A549 (cell line): ENCODE results near the gene PAX1. TPM values are rescaled to one million over a fixed set of nuclear protein-coding genes. Genes with fewer than 3 reads are reported as not detected.

Source experiments
- ATAC-seq, 2 experiments: fragments of 200-7000 bp in 1 of 2; fragments of >200 bp in 1 of 2; cut with Nextera tagmentation in 1 of 2; cut with Tn5 transposase in 1 of 2; 3 replicates each; pipeline versions ENCODE4 v1.8.0 to v1.9.1; 2018 to 2020; ENCODE audit warnings: mild to moderate bottlenecking in 1 of 2, moderate library complexity in 1 of 2
- CTCF ChIA-PET: fragments of 300-600 bp; sonication (Branson Sonifier 250); formaldehyde crosslinking; extraction: SDS; loops from one replicate; lab custom pipeline; 2021; ENCODE audit warnings: antibody characterized with exemption, inconsistent platforms; lab: Yijun Ruan, JAX
- POLR2A ChIA-PET: fragments of 350-600 bp; formaldehyde crosslinking; extraction: SDS; loops from one replicate; lab custom pipeline; 2021; ENCODE audit warnings: antibody characterized with exemption, inconsistent platforms; lab: Yijun Ruan, JAX
- DNase-seq, 2 experiments: peaks; one replicate each; pipeline versions ENCODE4 v3.0.0 to v3.0.0-alpha.2; 2011 to 2016; ENCODE audit warnings: low read depth in 1 of 2, low spot score in 1 of 2
- FAIRE-seq: peaks from 2 replicates; lab custom pipeline; 2011; peaks lifted over from hg19 to GRCh38; lab: Jason Lieb, UNC
- H3K27ac ChIP-seq, 2 experiments: fragments of >200 bp; sonication (Bioruptor Twin); formaldehyde crosslinking; 3 replicates each; pipeline ENCODE4 v1.5.1; 2016 to 2017
- H3K4me1 ChIP-seq: fragments of >200 bp; sonication (Bioruptor Twin); formaldehyde crosslinking; 3 replicates; pipeline ENCODE4 v1.6.1; 2016
- H3K4me2 ChIP-seq: fragments of >200 bp; sonication (Bioruptor Twin); formaldehyde crosslinking; 3 replicates; pipeline ENCODE4 v1.6.1; 2016
- H3K4me3 ChIP-seq: fragments of >200 bp; sonication (Bioruptor Twin); formaldehyde crosslinking; 3 replicates; pipeline ENCODE4 v1.5.1; 2016
- H3K9me3 ChIP-seq: fragments of >200 bp; sonication (Bioruptor Twin); formaldehyde crosslinking; 3 replicates; pipeline ENCODE4 v1.6.1; 2016
- BCL3 ChIP-seq: fragments of >200 bp; sonication (Bioruptor Twin); formaldehyde crosslinking; IDR thresholded peaks from 3 replicates; pipeline ENCODE4 v1.6.1; 2016
- CBX2 ChIP-seq: fragments of 200-600 bp; sonication (generic); IDR thresholded peaks from 2 replicates; pipeline ENCODE4 v1.6.1; 2016; ENCODE audit warnings: low read depth, mild to moderate bottlenecking, borderline replicate concordance
- CHD4 ChIP-seq: fragments of 200-600 bp; sonication (generic); IDR thresholded peaks from 2 replicates; pipeline ENCODE4 v1.6.1; 2016; ENCODE audit warnings: antibody characterized with exemption, mild to moderate bottlenecking, borderline replicate concordance
- E2F6 ChIP-seq: IDR thresholded peaks from 2 replicates; pipeline ENCODE4 v1.6.1; 2012; ENCODE audit warnings: low read depth, borderline replicate concordance
- EP300 ChIP-seq, 2 experiments: fragments of >200 bp; sonication (Bioruptor Twin); formaldehyde crosslinking; IDR thresholded peaks; 2 replicates in 1 of 2; 3 replicates in 1 of 2; pipeline ENCODE4 v1.6.1; 2016 to 2017
- FOSB ChIP-seq: fragments of 250-450 bp; sonication (Bioruptor Pico); IDR thresholded peaks from 2 replicates; pipeline ENCODE4 v1.5.0; 2020; ENCODE audit warnings: mild to moderate bottlenecking, moderate library complexity
- FOXS1 ChIP-seq: fragments of 250-450 bp; sonication (Bioruptor Pico); IDR thresholded peaks from 2 replicates; pipeline ENCODE4 v1.5.0; 2020; ENCODE audit warnings: mild to moderate bottlenecking, moderate library complexity
- GATA3 ChIP-seq: IDR thresholded peaks from 2 replicates; pipeline ENCODE4 v1.6.1; 2012; ENCODE audit warnings: borderline replicate concordance
- HES2 ChIP-seq: fragments of >200 bp; sonication (Bioruptor Twin); formaldehyde crosslinking; IDR thresholded peaks from 2 replicates; pipeline ENCODE4 v1.6.1; 2016
- HMGXB4 ChIP-seq: fragments of 250-450 bp; sonication (Bioruptor Pico); IDR thresholded peaks from 2 replicates; pipeline ENCODE4 v1.5.0; 2021; ENCODE audit warnings: mild to moderate bottlenecking, moderate library complexity, borderline replicate concordance
- HOXA7 ChIP-seq: fragments of 250-450 bp; sonication (Bioruptor Pico); IDR thresholded peaks from 2 replicates; pipeline ENCODE4 v1.5.0; 2020; ENCODE audit warnings: mild to moderate bottlenecking, moderate library complexity
- HOXB13 ChIP-seq: fragments of 250-450 bp; sonication (Bioruptor Pico); IDR thresholded peaks from 2 replicates; pipeline ENCODE4 v1.5.0; 2020; ENCODE audit warnings: low read depth, mild to moderate bottlenecking, moderate library complexity
- JUN ChIP-seq, 2 experiments: fragments of >200 bp; sonication (Bioruptor Twin); formaldehyde crosslinking; IDR thresholded peaks; 2 replicates in 1 of 2; 3 replicates in 1 of 2; pipeline ENCODE4 v1.6.1; 2016 to 2017
- JUNB ChIP-seq: fragments of >200 bp; sonication (Bioruptor Twin); formaldehyde crosslinking; IDR thresholded peaks from 2 replicates; pipeline ENCODE4 v1.6.1; 2016
- KDM1A ChIP-seq: fragments of 200-600 bp; sonication (generic); IDR thresholded peaks from 2 replicates; pipeline ENCODE4 v1.6.1; 2016; ENCODE audit warnings: low read depth, mild to moderate bottlenecking
- MAFK ChIP-seq: fragments of 450-650 bp; IDR thresholded peaks from 2 replicates; pipeline ENCODE4 v1.6.1; 2014; ENCODE audit not compliant: partially characterized antibody
- PBX3 ChIP-seq: IDR thresholded peaks from 2 replicates; pipeline ENCODE4 v1.6.1; 2012
- POLR2A ChIP-seq: IDR thresholded peaks from 2 replicates; pipeline ENCODE4 v1.6.1; 2012; ENCODE audit warnings: mild to moderate bottlenecking, low read length
- RNF2 ChIP-seq: fragments of 200-600 bp; sonication (generic); IDR thresholded peaks from 2 replicates; pipeline ENCODE4 v1.6.1; 2016; ENCODE audit warnings: low read depth, mild to moderate bottlenecking, antibody characterized with exemption, moderate library complexity, borderline replicate concordance
- ZNF302 ChIP-seq: fragments of 250-450 bp; sonication (Bioruptor Pico); IDR thresholded peaks from 2 replicates; pipeline ENCODE4 v1.9.0; 2021; ENCODE audit warnings: inconsistent platforms, mild to moderate bottlenecking, moderate library complexity
- WGBS: methylation state at CpG from one replicate; pipeline ENCODE4 v1.1.6; 2017; ENCODE audit errors: missing lambda C conversion rate; 5-methylcytosine and 5-hydroxymethylcytosine counted together
- polyA plus RNA-seq, 4 experiments: library from polyadenylated mRNA; depleted of rRNA in 3 of 4; stranded (reverse); fragments of >200 nt; fragmentation: RNase III in 1 of 4; extraction: RNeasy Plus Mini Kit Qiagen cat#74134 plus additional on column Dnase treatment in 1 of 4; gene quantifications; 2 replicates in 3 of 4; 3 replicates in 1 of 4; pipeline ENCODE4 v1.2.3, GENCODE V29; 2011 to 2017

PAX1 gene
- polyA plus RNA-seq, 2 of the 4 experiments (the other 2 are of a cell fraction): not detected

- DNase-seq: no peak
- Histone ChIP-seq H3K4me1 (no peaks in the 10 kb centered on the region), H3K27ac (no peak overlapping the region), H3K9me3 (no peaks in the 10 kb centered on the region), H3K4me3 (no peak overlapping the region), H3K4me2 (no peak overlapping the region)
- 23% methylated on average over 2 of the region's 2 CpGs for WGBS
- FAIRE-seq: no peak
- TF ChIP-seq HOXB13 (CRISPR knock-in tag) (no peak), BCL3 (no peak), EP300 (IDR thresholded peaks at IDR 0.05) (no peak), HMGXB4 (CRISPR knock-in tag) (no peak), CBX2 (no peak), KDM1A (no peak), JUNB (no peak), FOSB (CRISPR knock-in tag) (no peak), HOXA7 (CRISPR knock-in tag) (no peak), E2F6 (no peak), RNF2 (no peak), HES2 (no peak), FOXS1 (CRISPR knock-in tag) (no peak), GATA3 (no peak), ZNF302 (no peak), JUN (IDR thresholded peaks at IDR 0.05) (no peak), POLR2A (no peak), CHD4 (no peak)
- ATAC-seq: no peak
- ChIA-PET POLR2A (no interaction called here), CTCF (interaction anchor here (0.9 kb wide), 1 partner anchor 13 kb away, joined by 3 read pairs; no protein-coding TSS in a partner anchor)
These were observed 28.2 kb upstream of the PAX1 start for GRCh38 chr20:21677261-21677660.

GRCh38 chr20:21677781-21678180, 27.7 kb upstream of the PAX1 start:
- no peak for TF ChIP-seq KDM1A
- TF ChIP-seq MAFK: no peak
- no peak for TF ChIP-seq E2F6
- TF ChIP-seq PBX3: no peak
- Histone ChIP-seq H3K4me2 (no peak overlapping the region), H3K4me1 (no peaks in the 10 kb centered on the region), H3K9me3 (no peaks in the 10 kb centered on the region), H3K4me3 (no peak overlapping the region), H3K27ac (no peak overlapping the region)
- ChIA-PET CTCF (interaction anchor here (0.9 kb wide), 1 partner anchor 13 kb away, joined by 3 read pairs; no protein-coding TSS in a partner anchor), POLR2A (no interaction called here)
- no peak for ATAC-seq
- 11% methylated on average over 3 of the region's 3 CpGs for WGBS
- no peak for FAIRE-seq
- no peak for DNase-seq
